HG02798 (cell line): ENCODE data around the gene NDUFB4.
"Not testable (repeated sequence)": the region's sequence is repeated elsewhere in the genome, so short reads cannot be mapped to it uniquely, and the experiment has no call there.

Source experiments
- ATAC-seq: cut with Tn5 transposase; IDR thresholded peaks from one replicate; pipeline ENCODE4 v1.9.1; 2021; ENCODE audit warnings: mild to moderate bottlenecking; ENCODE audit not compliant: unreplicated experiment, poor library complexity

The NDUFB4 gene

DNA sequence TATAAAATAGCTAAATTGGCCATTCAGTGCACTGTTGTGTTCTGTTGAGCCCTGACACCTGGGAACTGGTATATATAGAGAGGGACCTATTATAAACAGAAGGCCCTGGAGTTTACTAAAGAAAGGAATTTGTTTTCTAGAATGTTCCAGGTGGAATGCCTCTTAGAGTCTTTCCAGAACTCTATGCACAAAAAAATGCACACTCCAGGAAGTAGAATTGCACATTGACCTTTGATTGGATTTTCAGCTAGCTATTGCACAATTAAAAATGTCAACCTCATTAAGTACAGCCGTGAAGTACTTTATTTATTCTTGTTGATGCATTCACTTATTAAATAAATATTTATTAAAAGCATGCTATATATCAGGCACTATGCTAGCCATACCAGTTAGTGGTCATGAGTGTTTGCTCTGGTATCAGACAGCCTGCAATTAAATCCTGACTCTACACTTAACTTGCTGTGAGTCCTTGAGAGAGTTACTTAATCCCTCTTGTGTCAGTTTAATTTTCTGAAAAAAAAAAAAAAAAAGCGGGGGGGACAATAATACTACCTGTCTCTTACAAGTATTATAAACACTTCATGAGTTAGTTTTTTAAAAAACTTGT, 40.8 kb downstream of the NDUFB4 start:
- ATAC-seq: no peak

DNA sequence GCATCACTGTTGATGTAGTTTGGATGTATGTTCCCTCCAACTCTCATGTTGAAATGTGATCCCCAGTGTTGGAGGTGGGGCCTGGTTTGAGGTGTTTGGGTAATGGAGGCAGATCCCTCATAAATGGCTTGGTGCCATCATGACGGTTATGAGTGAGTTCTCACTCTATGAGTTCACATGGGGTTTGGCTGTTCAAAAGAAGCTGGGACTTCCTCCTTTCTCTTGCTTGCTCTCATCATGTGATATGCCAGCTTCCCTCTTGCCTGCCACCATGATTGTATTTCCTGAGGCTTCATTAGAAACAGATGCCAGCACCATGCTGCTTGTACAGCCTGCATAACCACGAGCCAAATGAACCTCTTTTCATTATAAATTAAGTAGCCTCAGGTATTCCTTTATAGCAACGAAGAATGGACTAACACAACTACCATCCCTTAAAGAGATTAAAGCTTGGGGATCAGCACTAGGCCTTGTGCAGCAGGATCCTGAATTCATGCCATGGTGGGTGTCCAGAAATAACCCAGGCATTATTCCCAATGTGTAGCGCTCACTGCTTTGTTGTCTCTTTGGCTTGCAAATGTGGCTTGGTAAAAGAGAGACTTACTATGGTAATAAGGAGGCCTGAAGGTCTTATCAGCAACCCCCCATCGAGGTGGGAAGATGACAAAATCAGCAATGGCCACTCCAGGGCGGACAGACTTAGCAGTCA, 41.9 kb downstream of the NDUFB4 start:
- no peak for ATAC-seq

DNA sequence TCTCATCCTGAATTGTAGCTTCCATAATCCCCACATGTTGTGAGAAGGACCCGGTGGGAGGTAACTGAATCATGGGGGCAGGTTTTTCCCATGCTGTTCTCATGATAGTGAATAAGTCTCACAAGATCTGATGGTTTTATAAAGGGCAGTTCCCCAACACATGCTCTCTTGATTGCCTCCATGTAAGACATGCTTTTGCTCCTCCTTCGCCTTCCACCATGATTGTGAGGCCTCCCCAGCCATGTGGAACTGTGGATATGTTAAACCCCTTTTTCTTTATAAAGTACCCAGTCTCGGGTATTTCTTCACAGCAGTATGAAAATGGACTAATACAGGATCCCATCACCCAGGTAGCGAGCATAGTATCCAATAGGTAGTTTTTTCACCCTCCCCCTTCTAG, 42.7 kb downstream of the NDUFB4 start:
- not testable (repeated sequence) for ATAC-seq

DNA sequence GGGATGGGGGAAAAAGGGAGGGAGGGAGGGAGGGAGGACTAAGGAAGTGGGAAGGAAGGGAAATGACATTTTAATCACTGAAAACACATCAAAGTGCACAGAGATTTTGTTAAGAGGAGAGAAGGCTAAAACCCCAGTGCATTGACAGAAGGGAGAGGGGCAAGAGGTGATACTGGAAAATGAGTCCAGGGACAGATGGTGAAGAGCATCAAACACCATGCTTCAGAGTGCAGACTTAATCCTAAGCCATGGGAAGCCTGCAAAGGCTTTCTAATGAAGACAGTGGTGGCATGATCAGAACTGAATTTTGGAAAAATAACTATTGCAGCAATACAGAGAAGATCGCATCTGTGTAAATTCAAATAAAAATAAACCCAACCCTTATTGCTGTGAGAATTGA, 44.1 kb downstream of the NDUFB4 start:
- no peak for ATAC-seq

DNA sequence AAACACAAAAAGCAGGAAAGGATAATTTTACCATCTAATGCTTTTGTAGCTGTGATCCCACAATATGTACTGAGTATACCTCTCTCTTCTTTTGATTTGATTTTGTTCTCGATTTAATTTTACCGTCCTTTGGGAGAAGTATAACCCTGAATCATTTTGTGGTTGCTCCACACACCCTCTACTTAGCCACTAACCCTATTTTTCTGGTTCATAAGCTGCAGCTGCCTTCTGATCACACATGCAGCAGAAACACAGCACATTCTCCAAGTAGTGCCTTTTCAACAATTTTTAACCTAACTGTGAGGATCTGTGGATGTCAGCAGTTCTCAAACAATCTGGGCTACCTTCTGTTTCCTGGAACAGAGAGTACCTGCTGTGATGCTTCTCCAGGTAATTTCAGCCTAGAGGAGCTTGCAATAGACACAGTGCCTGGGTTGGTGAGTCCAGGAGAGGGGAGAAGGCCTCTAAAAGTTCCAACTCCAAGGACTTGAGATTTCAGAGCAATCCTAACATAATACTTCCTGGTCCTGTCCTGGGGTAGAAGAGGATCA, 45.6 kb downstream of the NDUFB4 start:
- ATAC-seq: no peak

DNA sequence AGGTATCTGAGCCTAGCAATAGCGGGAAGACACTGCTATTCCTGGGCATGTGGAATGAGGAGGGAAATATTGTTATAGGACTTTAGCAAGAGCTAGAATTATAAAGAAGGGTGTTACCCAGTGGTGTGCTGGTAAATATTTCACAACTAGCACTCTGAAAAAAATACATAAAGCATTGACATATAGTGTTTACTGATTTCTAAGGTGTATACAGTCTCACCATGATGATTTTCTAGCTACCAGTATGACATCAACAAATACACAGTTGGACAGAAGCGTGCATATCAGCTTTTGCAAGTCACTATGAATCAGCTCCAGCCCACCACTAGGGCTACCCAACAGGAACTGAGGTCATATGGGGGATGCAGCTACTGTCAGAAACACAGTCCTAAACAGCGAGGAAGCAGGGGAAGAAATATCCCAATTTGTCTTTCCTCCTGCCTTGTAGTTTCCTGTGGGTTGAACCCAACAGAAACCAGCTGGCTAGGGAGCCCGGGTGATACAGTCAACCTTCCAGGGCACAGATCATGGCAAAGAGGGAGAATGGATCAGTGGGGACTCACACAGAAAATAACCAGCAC, 46.3 kb downstream of the NDUFB4 start:
- no peak for ATAC-seq

DNA sequence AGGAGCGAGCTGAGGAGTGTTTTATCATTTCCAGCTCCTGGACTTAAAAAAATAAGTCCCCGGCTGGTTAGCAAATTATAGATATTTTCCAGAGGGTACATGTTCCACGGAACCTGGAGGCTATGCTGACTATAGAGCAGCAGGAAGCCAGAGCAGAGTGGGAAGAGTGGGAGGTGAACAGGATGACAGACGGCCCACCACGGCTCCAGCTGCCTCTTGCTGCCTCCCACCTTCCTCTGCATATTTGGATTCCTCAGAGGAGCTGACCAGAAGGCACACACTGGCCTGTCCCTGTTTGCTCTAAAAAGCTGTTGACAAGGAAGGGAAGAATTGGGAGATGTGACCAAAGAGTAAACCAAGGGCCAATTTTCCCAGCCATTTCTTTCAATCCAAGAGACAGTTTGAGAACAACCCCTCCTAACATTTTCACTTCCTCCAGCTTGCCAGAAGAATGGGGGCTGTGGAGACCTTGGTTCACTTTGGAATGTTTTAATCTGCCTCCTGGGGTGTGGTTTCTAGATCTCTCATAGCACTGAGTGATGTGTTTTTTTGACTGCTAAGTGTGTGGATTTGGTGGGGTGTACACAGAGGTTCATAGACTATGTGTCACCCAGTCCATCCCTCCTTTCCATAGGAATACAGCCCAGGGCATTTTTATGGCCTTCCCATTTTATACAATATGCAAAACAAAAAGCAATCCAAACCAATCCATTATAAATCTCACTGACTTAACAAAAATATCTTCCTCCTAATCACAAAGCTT, 49.1 kb downstream of the NDUFB4 start:
- no peak for ATAC-seq

DNA sequence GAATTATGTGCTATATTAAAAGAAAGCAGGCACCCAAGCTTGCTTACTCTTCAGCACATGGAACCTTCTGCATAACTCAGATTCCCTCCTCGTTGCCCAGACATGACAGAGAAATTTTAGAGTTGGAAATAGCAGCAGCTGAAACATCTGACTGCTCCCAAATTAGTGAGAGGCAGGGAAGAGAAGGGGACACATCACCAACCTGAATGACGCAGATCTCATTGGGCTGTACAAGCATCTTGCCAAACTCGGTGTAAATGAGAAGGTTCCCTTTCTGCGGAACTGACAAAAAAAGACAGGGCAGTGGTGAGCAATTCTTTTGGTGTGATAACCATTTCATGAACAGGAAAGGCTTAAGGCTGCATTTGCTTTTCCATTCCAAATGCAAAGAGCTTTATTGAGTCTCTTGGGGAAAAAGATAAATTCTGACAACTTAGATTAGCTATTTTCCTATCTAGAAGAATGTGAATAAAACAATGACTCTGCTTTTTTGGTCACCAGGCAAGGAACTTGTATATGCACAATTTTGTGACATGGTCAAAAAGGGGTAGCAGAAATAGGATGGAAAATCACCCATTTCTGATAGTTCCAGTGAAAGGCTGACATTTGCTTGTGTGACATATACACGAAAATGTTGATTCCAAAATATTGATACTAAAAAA, 50.8 kb downstream of the NDUFB4 start:
- no peak for ATAC-seq

DNA sequence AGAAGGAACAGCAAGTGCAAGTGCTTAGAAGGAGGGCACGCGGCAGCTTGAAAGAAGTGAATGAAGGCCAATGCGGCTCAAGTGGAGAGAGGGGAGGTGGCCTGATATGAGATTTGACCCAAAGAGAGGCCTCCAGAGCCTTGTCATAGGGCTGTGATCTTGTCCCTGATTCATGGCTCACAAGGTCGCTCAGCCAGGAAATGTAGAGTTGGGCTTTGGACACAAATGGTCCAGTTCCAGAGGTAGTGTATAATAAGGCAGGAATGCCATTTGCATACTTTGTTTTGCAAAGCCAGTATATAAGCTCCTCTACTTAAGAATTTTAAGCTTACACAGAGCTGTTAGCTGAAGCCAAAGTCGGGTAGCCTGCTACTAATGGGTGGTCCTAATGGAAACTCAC, 52.2 kb downstream of the NDUFB4 start:
- ATAC-seq: no peak

DNA sequence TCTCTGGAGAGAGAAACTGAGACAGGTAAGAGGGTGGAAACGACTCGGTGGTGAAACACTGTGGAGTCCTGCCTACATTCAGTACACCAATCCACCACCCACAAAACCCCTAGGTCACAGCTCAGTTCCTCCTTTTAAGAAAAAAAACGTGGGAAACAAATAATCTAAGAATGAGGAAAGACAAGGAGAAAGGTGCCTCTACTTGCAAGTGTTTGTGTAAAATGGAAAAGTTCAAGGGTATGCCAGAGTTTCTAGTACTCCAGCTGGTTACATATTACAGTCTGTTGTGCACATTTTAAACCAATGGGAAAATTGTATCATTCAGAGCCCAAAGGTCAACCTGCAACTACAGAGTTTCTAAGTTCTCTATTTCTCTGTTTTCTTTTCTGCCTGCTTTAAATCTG, 53.7 kb downstream of the NDUFB4 start:
- ATAC-seq: no peak

DNA sequence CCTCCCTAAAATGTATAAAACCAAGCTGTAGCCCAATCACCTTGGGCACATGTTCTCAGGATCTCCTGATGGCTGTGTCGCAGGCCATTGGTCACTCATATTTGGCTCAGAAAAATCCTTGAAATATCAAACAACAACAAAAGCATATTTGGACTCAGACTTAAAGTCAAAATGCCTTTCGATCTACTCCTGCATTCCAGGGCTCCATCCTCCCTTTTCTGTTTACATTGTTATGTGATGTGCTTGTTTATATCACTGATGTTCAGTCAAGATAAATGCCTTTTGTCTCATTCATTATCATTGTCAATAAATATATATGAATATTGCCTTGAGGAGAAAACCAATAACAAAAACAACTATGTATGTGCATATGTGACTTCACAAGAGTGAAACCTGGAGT, 54.2 kb downstream of the NDUFB4 start:
- no peak for ATAC-seq
